ENCODE results near the gene PLIN4. TPM values are rescaled to one million over a fixed set of nuclear protein-coding genes. Genes with fewer than 3 reads are reported as not detected.

Gene PLIN4
- total RNA-seq, 2 donors from 2014 or later = 3.4 to 7.1 TPM

DNA sequence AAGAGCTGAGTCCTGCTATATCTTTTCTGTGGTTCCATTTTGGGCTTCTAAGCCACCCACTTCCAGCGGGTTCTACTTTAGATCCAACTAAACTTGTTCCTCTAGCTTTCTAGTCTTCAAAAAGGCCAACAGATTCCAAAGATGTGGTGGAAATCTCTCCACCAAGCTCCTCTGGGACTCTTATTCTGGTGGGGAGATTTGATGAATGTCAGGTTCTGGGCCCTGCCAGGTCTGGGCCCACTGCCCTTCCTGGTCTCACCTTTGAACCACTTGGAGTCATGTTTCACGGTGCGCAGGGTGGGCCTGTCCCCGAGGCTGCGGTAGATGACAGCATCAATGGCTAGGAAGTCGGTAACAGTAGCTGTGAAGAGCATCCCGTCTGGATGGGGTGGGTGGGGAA is 36.4 kb upstream of the PLIN4 start:
- H3K36me3 ChIP-seq = no peaks in the 10 kb centered on the region
- no peak overlapping the region for H3K27ac ChIP-seq
- H3K9me3 ChIP-seq = no peaks in the 10 kb centered on the region
- TF ChIP-seq, protein P1, sequence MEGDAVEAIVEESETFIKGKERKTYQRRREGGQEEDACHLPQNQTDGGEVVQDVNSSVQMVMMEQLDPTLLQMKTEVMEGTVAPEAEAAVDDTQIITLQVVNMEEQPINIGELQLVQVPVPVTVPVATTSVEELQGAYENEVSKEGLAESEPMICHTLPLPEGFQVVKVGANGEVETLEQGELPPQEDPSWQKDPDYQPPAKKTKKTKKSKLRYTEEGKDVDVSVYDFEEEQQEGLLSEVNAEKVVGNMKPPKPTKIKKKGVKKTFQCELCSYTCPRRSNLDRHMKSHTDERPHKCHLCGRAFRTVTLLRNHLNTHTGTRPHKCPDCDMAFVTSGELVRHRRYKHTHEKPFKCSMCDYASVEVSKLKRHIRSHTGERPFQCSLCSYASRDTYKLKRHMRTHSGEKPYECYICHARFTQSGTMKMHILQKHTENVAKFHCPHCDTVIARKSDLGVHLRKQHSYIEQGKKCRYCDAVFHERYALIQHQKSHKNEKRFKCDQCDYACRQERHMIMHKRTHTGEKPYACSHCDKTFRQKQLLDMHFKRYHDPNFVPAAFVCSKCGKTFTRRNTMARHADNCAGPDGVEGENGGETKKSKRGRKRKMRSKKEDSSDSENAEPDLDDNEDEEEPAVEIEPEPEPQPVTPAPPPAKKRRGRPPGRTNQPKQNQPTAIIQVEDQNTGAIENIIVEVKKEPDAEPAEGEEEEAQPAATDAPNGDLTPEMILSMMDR (IDR thresholded peaks at IDR 0.05) = no peak
- ATAC-seq (ENCODE audit: insufficient number of reproducible peaks, low FRiP score, low read depth) (no peak), DNase-seq (ENCODE audit: low spot score) (no peak)
- no peak overlapping the region for H3K4me3 ChIP-seq
- no peaks in the 10 kb centered on the region for H3K4me1 ChIP-seq (ENCODE audit: control insufficient read depth in 1 of 2, low read depth in 2 of 2)
- H3K27me3 ChIP-seq (replicated peaks; ENCODE audit: insufficient read depth) = no peaks in the 10 kb centered on the region

DNA sequence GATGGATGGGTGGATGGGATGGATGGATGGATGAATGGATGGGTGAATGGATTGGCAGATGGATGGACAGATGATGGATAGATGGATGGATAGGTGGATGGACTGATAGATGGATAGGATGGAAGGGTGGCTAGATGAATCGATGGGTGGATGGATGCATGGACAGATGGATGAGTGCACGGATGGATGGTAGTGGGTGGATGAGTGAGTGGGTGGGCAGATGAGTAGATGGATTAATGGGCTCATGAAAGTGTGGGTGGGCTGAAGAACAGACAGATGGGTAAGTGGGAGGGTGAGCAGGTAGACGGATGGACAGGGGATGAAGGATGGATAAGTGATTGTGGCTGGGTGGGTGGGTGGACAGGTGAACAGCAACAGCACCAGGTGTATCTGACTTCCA is 35.5 kb upstream of the PLIN4 start:
- H3K4me1 ChIP-seq (ENCODE audit: control insufficient read depth in 1 of 2, low read depth in 2 of 2) = no peaks in the 10 kb centered on the region
- H3K36me3 ChIP-seq = no peaks in the 10 kb centered on the region
- no peak for DNase-seq (ENCODE audit: low spot score)
- H3K9me3 ChIP-seq = no peaks in the 10 kb centered on the region
- TF ChIP-seq, protein P1 (IDR thresholded peaks at IDR 0.05) = no peak
- H3K27ac ChIP-seq = no peak overlapping the region
- ATAC-seq (ENCODE audit: insufficient number of reproducible peaks, low FRiP score, low read depth) = no peak
- no peaks in the 10 kb centered on the region for H3K27me3 ChIP-seq (replicated peaks; ENCODE audit: insufficient read depth)
- no peak overlapping the region for H3K4me3 ChIP-seq

DNA sequence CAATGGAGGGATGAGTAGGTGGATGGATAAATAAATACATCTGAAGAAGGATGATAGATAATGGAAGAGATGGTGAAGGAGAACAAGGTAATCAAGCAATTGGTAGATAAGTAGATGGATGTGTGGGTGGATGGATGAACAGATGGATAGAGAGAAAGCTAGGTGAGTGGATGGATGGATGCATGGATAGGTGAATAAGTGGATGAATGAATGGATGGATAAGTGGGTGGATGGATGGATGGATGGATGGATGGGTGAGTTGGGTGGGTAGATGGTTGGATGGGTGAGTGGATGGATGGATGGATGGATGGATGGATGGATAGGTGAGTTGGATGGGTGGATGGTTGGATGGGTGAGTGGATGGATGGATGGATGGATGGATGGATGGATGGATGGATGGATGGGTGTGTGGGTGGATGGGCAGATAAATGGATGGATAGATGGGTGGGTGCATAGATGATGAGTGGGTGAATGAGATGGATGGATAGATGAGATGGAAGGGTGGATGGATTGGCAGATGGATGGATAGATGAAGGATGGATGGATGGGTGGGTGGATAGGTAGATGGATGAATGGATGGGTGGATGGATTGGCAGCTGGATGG is 34.9 kb upstream of the PLIN4 start:
- Histone ChIP-seq H3K9me3 (no peaks in the 10 kb centered on the region), H3K4me1 (ENCODE audit: control insufficient read depth in 1 of 2, low read depth in 2 of 2) (no peaks in the 10 kb centered on the region), H3K27ac (no peak overlapping the region), H3K27me3 (replicated peaks; ENCODE audit: insufficient read depth) (no peaks in the 10 kb centered on the region), H3K4me3 (no peak overlapping the region), H3K36me3 (no peaks in the 10 kb centered on the region)
- ATAC-seq (ENCODE audit: insufficient number of reproducible peaks, low FRiP score, low read depth) = no peak
- DNase-seq (ENCODE audit: low spot score) = no peak
- TF ChIP-seq, protein P1 (IDR thresholded peaks at IDR 0.05) = no peak

DNA sequence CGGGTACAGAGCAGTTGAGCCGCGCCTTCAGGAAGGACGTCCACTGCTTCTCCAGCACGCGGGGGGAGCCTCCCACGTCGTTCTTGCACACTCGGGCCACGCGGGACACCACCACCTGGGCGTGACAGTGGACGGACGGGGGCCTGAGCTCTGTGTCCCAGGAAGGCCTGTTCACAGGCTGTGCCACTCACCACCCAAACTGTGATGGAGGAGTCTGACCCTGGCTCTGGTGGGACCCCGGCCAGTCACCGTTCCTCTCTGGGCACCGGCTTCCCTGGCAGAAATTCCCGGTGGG is 34.2 kb upstream of the PLIN4 start:
- ATAC-seq (ENCODE audit: insufficient number of reproducible peaks, low FRiP score, low read depth) (no peak), DNase-seq (ENCODE audit: low spot score) (no peak)
- Histone ChIP-seq H3K27ac (no peak overlapping the region), H3K27me3 (replicated peaks; ENCODE audit: insufficient read depth) (no peaks in the 10 kb centered on the region), H3K9me3 (no peaks in the 10 kb centered on the region), H3K4me3 (no peak overlapping the region), H3K36me3 (no peaks in the 10 kb centered on the region), H3K4me1 (ENCODE audit: control insufficient read depth in 1 of 2, low read depth in 2 of 2) (no peaks in the 10 kb centered on the region)
- TF ChIP-seq, protein P1 (IDR thresholded peaks at IDR 0.05) = no peak

DNA sequence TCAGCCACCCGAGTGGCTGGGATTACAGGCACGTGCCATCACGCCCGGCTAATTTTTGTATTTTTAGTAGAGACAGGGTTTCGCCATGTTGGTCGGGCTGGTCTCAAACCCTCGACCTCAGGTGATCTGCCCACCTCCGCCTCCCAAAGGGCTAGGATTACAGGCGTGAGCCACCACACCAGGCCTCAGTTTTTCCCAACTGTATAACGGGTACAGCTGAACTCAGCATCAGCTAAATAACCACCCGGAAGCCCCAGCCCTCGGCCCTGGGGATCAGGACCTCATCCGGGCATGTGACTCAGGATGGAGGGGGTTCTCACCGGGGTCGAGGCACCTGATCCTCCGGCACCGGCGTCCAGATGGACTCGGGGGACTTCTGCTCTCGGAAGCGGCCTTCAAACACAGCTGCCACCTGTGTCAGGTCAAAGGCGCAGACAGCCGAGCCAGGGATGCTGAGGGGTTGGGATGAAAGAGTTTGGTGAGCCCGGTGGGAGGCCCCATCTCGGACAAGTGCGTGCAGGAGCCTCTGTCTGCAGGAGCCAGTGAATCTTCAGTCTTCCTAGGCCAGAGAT is 32.3 kb upstream of the PLIN4 start:
- H3K4me1 ChIP-seq (ENCODE audit: control insufficient read depth in 1 of 2, low read depth in 2 of 2) = no peaks in the 10 kb centered on the region
- no peaks in the 10 kb centered on the region for H3K9me3 ChIP-seq
- no peak overlapping the region for H3K27ac ChIP-seq
- H3K36me3 ChIP-seq = no peaks in the 10 kb centered on the region
- H3K27me3 ChIP-seq (replicated peaks; ENCODE audit: insufficient read depth) = no peaks in the 10 kb centered on the region
- H3K4me3 ChIP-seq = no peak overlapping the region
- no peak for DNase-seq (ENCODE audit: low spot score)
- TF ChIP-seq, protein P1 (IDR thresholded peaks at IDR 0.05) = no peak
- no peak for ATAC-seq (ENCODE audit: insufficient number of reproducible peaks, low FRiP score, low read depth)

Measured in thoracic aorta (tissue), 2 donors.